ENCODE measurements around the gene PRM3.

The PRM3 gene

DNA sequence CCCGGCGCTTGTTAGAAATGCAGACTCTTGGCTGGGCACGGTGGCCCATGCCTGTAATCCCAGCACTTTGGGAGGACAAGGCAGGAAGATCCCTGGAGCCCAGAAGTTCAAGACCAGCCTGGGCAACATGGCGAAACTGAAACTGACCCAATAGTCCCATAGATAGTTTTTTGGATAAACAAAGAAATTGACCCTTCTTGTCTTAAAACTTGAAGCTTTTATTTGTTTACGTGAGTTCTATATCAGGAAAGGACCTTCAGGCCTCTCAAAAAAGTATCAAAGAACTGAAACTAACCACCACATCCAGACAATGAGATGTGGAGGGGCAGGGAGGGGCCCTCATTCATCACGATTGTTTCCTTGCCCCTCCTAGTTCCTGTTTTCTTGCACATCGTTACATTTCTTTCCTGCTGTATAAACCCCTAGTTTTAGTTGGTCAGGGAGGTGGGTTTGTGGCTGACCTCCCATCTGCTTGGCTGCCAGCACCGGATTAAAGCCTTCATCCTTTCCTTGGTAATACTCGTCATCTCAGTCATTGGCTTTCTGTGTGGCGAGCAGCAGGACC, 37.6 kb upstream of the PRM3 start:
- ChIA-PET POLR2A (no interaction called here), CTCF (no interaction called here)
- DNase-seq (ENCODE audit: extremely low spot score) = no peak
- TF ChIP-seq TARDBP (IDR thresholded peaks at IDR 0.05) = no peak
- no peak for TF ChIP-seq ZNF384 (IDR thresholded peaks at IDR 0.05)
- TF ChIP-seq HDGF (IDR thresholded peaks at IDR 0.05; ENCODE audit: borderline replicate concordance) = no peak
- no peak for TF ChIP-seq L3MBTL2 (conservative IDR thresholded peaks at IDR 0.05)
- no peak for TF ChIP-seq CTBP1 (IDR thresholded peaks at IDR 0.05; ENCODE audit: borderline replicate concordance)
- no peak for TF ChIP-seq ELF4 (IDR thresholded peaks at IDR 0.05)
- no peak for TF ChIP-seq FOXA1 (IDR thresholded peaks at IDR 0.05)
- TF ChIP-seq FOXM1 (IDR thresholded peaks at IDR 0.05; ENCODE audit: borderline replicate concordance) = no peak
- no peak for TF ChIP-seq SP1 (IDR thresholded peaks at IDR 0.05)
- TF ChIP-seq FOXK2 (IDR thresholded peaks at IDR 0.05) = no peak
- TF ChIP-seq, protein P1, sequence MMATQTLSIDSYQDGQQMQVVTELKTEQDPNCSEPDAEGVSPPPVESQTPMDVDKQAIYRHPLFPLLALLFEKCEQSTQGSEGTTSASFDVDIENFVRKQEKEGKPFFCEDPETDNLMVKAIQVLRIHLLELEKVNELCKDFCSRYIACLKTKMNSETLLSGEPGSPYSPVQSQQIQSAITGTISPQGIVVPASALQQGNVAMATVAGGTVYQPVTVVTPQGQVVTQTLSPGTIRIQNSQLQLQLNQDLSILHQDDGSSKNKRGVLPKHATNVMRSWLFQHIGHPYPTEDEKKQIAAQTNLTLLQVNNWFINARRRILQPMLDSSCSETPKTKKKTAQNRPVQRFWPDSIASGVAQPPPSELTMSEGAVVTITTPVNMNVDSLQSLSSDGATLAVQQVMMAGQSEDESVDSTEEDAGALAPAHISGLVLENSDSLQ (IDR thresholded peaks at IDR 0.05) = no peak
- TF ChIP-seq LEF1 (IDR thresholded peaks at IDR 0.05; ENCODE audit: borderline replicate concordance) = no peak
- TF ChIP-seq NFRKB (IDR thresholded peaks at IDR 0.05) = no peak
- TF ChIP-seq ARNT (IDR thresholded peaks at IDR 0.05) = no peak
- TF ChIP-seq SUZ12 (IDR thresholded peaks at IDR 0.05) = no peak
- no peak for TF ChIP-seq BHLHE40 (IDR thresholded peaks at IDR 0.05; ENCODE audit: borderline replicate concordance)

DNA sequence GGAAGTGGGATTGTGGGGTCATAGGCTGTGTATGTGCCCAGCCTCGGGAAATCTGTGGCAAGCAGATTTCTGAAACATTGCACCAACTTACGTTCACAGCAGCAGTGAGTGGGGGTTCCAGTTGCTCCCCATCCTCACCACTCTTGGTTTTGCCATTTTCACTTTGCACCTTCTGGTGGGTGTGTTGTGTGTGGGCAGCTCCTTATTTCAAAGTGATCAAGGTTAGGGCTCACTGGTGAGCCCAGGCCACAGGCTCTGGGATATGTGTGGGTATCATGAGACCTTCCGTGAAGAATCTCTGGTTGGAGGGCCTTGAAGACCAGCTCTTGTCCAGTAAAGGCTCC, 37.2 kb upstream of the PRM3 start:
- TF ChIP-seq L3MBTL2 (conservative IDR thresholded peaks at IDR 0.05) (no peak), NFRKB (IDR thresholded peaks at IDR 0.05) (no peak), ELF4 (IDR thresholded peaks at IDR 0.05) (no peak), SP1 (IDR thresholded peaks at IDR 0.05) (no peak), FOXM1 (IDR thresholded peaks at IDR 0.05; ENCODE audit: borderline replicate concordance) (no peak), FOXA1 (IDR thresholded peaks at IDR 0.05) (no peak), CTBP1 (IDR thresholded peaks at IDR 0.05; ENCODE audit: borderline replicate concordance) (no peak), HDGF (IDR thresholded peaks at IDR 0.05; ENCODE audit: borderline replicate concordance) (no peak), ARNT (IDR thresholded peaks at IDR 0.05) (no peak), TARDBP (IDR thresholded peaks at IDR 0.05) (no peak), BHLHE40 (IDR thresholded peaks at IDR 0.05; ENCODE audit: borderline replicate concordance) (no peak), SUZ12 (IDR thresholded peaks at IDR 0.05) (no peak), FOXK2 (IDR thresholded peaks at IDR 0.05) (no peak), LEF1 (IDR thresholded peaks at IDR 0.05; ENCODE audit: borderline replicate concordance) (no peak), ZNF384 (IDR thresholded peaks at IDR 0.05) (no peak)
- TF ChIP-seq, protein P1 (IDR thresholded peaks at IDR 0.05) = no peak
- ChIA-PET CTCF (no interaction called here), POLR2A (no interaction called here)
- no peak for DNase-seq (ENCODE audit: extremely low spot score)

DNA sequence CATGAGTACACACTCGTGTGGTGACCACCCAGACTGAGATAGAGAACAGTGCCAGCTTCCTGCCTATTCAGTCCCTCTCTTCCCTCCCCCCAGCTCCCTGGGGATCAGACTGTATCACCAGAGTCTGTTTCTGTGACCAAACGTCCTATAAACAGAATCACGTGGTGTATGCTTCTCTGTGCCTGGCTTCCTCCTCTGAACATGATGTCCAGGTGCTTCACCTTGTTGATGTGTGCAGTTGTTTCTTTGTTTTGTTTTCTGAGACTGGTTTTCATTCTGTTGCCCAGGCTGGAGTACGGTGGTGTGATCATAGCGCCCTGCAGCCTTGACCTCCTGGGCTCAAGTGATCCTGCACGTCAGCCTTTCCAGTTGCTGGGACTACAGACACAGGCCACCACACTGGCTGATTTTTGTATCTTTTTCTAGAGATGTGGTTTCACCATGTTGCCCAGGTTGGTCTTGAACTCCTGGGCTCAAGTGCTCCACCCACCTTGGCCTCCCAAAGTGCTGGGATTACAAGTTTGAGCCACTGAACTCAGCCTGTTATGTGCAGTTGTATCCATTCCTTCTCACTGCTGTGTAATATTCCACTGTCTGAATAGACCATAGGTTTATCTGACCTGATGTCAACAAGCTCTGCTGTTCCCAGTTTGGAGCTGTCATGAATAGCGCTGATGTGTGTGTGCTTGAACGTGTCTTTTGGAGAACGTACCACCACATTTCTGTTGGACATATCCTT, 36.6 kb upstream of the PRM3 start:
- no peak for DNase-seq (ENCODE audit: extremely low spot score)
- TF ChIP-seq SUZ12 (IDR thresholded peaks at IDR 0.05) (no peak), FOXA1 (IDR thresholded peaks at IDR 0.05) (no peak), L3MBTL2 (conservative IDR thresholded peaks at IDR 0.05) (no peak), ELF4 (IDR thresholded peaks at IDR 0.05) (no peak), SP1 (IDR thresholded peaks at IDR 0.05) (no peak), CTBP1 (IDR thresholded peaks at IDR 0.05; ENCODE audit: borderline replicate concordance) (no peak)
- CTCF ChIA-PET = no interaction called here
- POLR2A ChIA-PET = no interaction called here

DNA sequence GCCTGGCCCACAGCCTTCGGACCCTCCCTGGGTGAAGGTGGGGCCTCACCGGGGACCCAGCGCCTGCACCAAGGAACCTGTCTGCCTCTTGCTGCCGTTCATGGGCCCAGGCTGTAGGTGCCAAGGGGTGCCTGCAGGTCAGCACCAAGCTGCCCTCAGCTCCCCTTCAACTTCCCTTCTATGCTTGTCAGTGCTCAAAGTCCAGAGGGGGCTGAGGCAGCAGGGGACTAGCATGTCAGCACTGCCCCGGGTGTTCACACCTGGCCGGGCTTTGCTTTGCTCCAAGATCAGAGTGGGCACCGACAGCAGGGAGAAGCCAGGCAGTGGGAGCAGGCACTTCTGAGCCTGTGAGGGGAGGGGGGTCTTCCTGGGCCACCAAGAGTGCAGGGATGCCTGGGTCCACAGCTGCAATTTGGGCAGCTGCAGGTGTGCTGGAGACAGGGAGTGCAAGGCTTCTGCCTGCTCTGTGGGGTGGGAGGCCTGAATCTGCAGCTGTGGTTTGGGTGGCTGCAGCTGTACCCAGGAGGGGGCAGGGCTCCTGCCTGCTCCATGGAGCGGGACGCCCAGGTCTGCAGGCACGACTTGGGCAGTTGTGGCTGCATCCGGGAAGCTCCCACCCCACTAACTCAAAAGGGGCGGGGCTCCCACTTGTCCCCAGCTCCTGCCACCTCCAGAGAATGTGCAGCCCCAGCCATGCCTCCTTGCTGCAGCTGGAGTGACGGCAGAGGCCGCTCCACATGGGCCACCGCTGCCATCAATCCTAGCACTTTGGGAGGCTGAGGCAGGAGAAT, 35.3 kb upstream of the PRM3 start:
- CTCF ChIA-PET = interaction anchor here (0.6 kb wide), 1 partner anchor 61 kb away, joined by 3 read pairs; no protein-coding TSS in a partner anchor
- no peak for TF ChIP-seq FOXA1 (IDR thresholded peaks at IDR 0.05)
- TF ChIP-seq HDGF (IDR thresholded peaks at IDR 0.05; ENCODE audit: borderline replicate concordance) = no peak
- TF ChIP-seq SP1 (IDR thresholded peaks at IDR 0.05) = no peak
- no peak for TF ChIP-seq ELF4 (IDR thresholded peaks at IDR 0.05)
- no peak for TF ChIP-seq SUZ12 (IDR thresholded peaks at IDR 0.05)
- no peak for TF ChIP-seq ARNT (IDR thresholded peaks at IDR 0.05)
- no peak for TF ChIP-seq ZNF384 (IDR thresholded peaks at IDR 0.05)
- TF ChIP-seq, protein P1 (IDR thresholded peaks at IDR 0.05) = no peak
- TF ChIP-seq BHLHE40 (IDR thresholded peaks at IDR 0.05; ENCODE audit: borderline replicate concordance) = no peak
- no peak for TF ChIP-seq FOXM1 (IDR thresholded peaks at IDR 0.05; ENCODE audit: borderline replicate concordance)
- POLR2A ChIA-PET = no interaction called here
- DNase-seq (ENCODE audit: extremely low spot score) = no peak

DNA sequence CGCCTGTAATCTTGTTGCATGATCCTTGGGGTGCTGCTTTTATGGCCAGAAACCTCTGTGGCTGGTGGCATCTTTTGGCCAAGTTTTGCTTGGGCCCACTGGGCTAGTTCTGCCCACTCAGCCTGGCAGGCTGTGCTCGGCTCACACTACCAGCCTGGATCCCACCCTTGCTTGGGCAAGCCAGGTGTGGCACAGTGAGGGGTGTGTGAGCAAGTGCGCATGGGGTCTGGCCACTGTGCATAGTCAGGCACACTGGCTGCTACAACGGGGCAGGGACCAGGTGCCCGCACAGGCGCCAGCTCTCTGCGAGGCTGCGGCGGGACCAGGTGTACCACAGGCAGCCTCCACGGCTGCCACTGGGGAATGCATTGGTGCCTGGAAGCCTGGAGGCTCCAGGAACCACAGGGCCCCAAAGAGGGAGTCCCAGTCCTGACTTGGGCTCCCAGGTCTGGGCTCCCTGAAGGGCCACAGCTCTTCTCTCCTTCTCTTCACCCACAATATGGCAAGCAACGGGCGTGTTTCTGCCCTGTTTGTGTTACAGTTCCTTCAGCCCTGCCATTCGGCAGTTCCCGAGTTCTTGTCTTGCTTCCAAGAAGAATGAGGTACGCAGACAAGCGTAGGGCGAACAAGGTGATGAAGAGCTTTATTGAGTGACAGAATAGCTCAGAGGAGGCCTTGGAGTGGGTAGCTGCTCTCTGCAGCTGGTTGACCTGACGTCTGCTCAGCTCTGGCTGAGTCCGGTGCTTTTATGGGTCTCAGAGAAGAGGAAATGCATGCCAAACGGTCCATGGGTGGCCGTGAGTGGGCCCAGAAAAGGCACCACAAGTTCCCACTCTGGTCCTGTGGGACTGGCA, 34.4 kb upstream of the PRM3 start:
- ChIA-PET POLR2A (no interaction called here), CTCF (no interaction called here)
- TF ChIP-seq TARDBP (IDR thresholded peaks at IDR 0.05) (no peak), BHLHE40 (IDR thresholded peaks at IDR 0.05; ENCODE audit: borderline replicate concordance) (no peak), L3MBTL2 (conservative IDR thresholded peaks at IDR 0.05) (no peak), SUZ12 (IDR thresholded peaks at IDR 0.05) (no peak), FOXM1 (IDR thresholded peaks at IDR 0.05; ENCODE audit: borderline replicate concordance) (no peak)
- no peak for DNase-seq (ENCODE audit: extremely low spot score)
